HG02970 (cell line): ENCODE measurements around the gene DGAT2.

Experiments
- ATAC-seq: cut with Tn5 transposase; IDR thresholded peaks from one replicate; pipeline ENCODE4 v1.9.1; 2021; ENCODE audit warnings: mild to moderate bottlenecking, moderate library complexity, moderate number of reproducible peaks; ENCODE audit not compliant: unreplicated experiment, low FRiP score

The DGAT2 gene

GRCh38 chr11:75816561-75817239, 48.1 kb downstream of the DGAT2 start:
- ATAC-seq: no peak

- no peak for ATAC-seq
Observed at GRCh38 chr11:75820645-75821044, 52.1 kb downstream of the DGAT2 start.

- ATAC-seq: no peak
Observed at GRCh38 chr11:75821202-75821601, 52.6 kb downstream of the DGAT2 start.

- ATAC-seq: no peak
Observed at GRCh38 chr11:75822541-75822940, 54.0 kb downstream of the DGAT2 start.

GRCh38 chr11:75823415-75823814, 54.8 kb downstream of the DGAT2 start:
- no peak for ATAC-seq

- peak; percentile 7 for ATAC-seq
Observed at GRCh38 chr11:75823946-75824345, 55.4 kb downstream of the DGAT2 start.

- ATAC-seq: no peak
Observed at GRCh38 chr11:75826461-75827230, 58.1 kb downstream of the DGAT2 start.

- ATAC-seq: no peak
Observed at GRCh38 chr11:75827562-75827961, 59.0 kb downstream of the DGAT2 start.

- no peak for ATAC-seq
Observed at GRCh38 chr11:75831915-75832502, 63.4 kb downstream of the DGAT2 start.

- ATAC-seq: no peak
Observed at GRCh38 chr11:75834728-75835127, 66.2 kb downstream of the DGAT2 start.

- ATAC-seq: no peak
Observed at GRCh38 chr11:75836417-75836816, 67.8 kb downstream of the DGAT2 start.

- no peak for ATAC-seq
Observed at GRCh38 chr11:75839851-75840250, 71.3 kb downstream of the DGAT2 start.

GRCh38 chr11:75840522-75840921, 71.9 kb downstream of the DGAT2 start:
- no peak for ATAC-seq

GRCh38 chr11:75841739-75842138, 73.2 kb downstream of the DGAT2 start:
- ATAC-seq: no peak

GRCh38 chr11:75845324-75845723, 76.7 kb downstream of the DGAT2 start:
- ATAC-seq: no peak

GRCh38 chr11:75849894-75850293, 81.3 kb downstream of the DGAT2 start:
- ATAC-seq: no peak

- no peak for ATAC-seq
Observed at GRCh38 chr11:75850787-75851186, 82.2 kb downstream of the DGAT2 start.
